H9 (cell line): ENCODE measurements around the gene PARM1. TPM values are rescaled to one million over a fixed set of nuclear protein-coding genes. Genes with fewer than 3 reads are reported as not detected.

ENCODE experiments used
- DNase-seq: peaks from one replicate; pipeline ENCODE4 v3.0.0-alpha.2; 2017
- H2AFZ ChIP-seq: one replicate; pipeline ENCODE4 v1.6.1; 2013; ENCODE audit warnings: mild to moderate bottlenecking, low read length, control low read depth, moderate library complexity
- H2AK5ac ChIP-seq: 2 replicates; pipeline ENCODE4 v1.6.1; 2013; ENCODE audit warnings: low read length, control low read depth, mixed read lengths; ENCODE audit not compliant: insufficient read length
- H2BK120ac ChIP-seq: one replicate; pipeline ENCODE4 v1.6.1; 2013; ENCODE audit warnings: low read depth, mild to moderate bottlenecking, low read length, control low read depth, inconsistent platforms; ENCODE audit not compliant: poor library complexity, severe bottlenecking
- H2BK12ac ChIP-seq: 2 replicates; pipeline ENCODE4 v1.6.1; 2013; ENCODE audit warnings: low read length, control low read depth, mixed read lengths, low read depth; ENCODE audit not compliant: insufficient read length
- H2BK15ac ChIP-seq: 2 replicates; pipeline ENCODE4 v1.6.1; 2013; ENCODE audit warnings: low read depth, low read length, control low read depth
- H2BK20ac ChIP-seq: one replicate; pipeline ENCODE4 v1.6.1; 2013; ENCODE audit warnings: low read depth, mild to moderate bottlenecking, low read length, control low read depth, inconsistent platforms; ENCODE audit not compliant: poor library complexity, severe bottlenecking
- H2BK5ac ChIP-seq: 2 replicates; pipeline ENCODE4 v1.6.1; 2013; ENCODE audit warnings: low read length, control low read depth, mixed read lengths; ENCODE audit not compliant: insufficient read length
- H3K14ac ChIP-seq: 2 replicates; pipeline ENCODE4 v1.6.1; 2013; ENCODE audit warnings: low read length, control low read depth; ENCODE audit not compliant: insufficient read depth
- H3K18ac ChIP-seq: 2 replicates; pipeline ENCODE4 v1.6.1; 2013; ENCODE audit warnings: low read depth, mild to moderate bottlenecking, mixed read lengths, low read length, control low read depth; ENCODE audit not compliant: insufficient read length
- H3K23ac ChIP-seq: 2 replicates; pipeline ENCODE4 v1.6.1; 2013; ENCODE audit warnings: low read length, control low read depth, mixed read lengths, low read depth; ENCODE audit not compliant: insufficient read length
- H3K23me2 ChIP-seq: 2 replicates; pipeline ENCODE4 v1.6.1; 2013; ENCODE audit warnings: low read depth, mild to moderate bottlenecking, mixed read lengths, low read length, control low read depth; ENCODE audit not compliant: insufficient read length, poor library complexity, severe bottlenecking
- H3K27ac ChIP-seq: 2 replicates; pipeline ENCODE4 v1.5.1; 2013; ENCODE audit warnings: low read length, control low read depth, mixed read lengths, low read depth; ENCODE audit not compliant: insufficient read length
- H3K27me3 ChIP-seq: 2 replicates; pipeline ENCODE4 v1.6.1; 2013; ENCODE audit warnings: low read length, control low read depth, inconsistent platforms; ENCODE audit not compliant: insufficient read depth
- H3K4ac ChIP-seq: 2 replicates; pipeline ENCODE4 v1.6.1; 2013; ENCODE audit warnings: low read depth, mild to moderate bottlenecking, control low read depth, inconsistent platforms, low read length, moderate library complexity
- H3K4me1 ChIP-seq: 2 replicates; pipeline ENCODE4 v1.6.1; 2013; ENCODE audit warnings: low read length, control low read depth, inconsistent platforms; ENCODE audit not compliant: insufficient read depth
- H3K4me2 ChIP-seq: 2 replicates; pipeline ENCODE4 v1.6.1; 2013; ENCODE audit warnings: low read length, control low read depth, mixed read lengths; ENCODE audit not compliant: insufficient read length, insufficient read depth
- H3K56ac ChIP-seq: 2 replicates; pipeline ENCODE4 v1.6.1; 2013; ENCODE audit warnings: low read depth, mild to moderate bottlenecking, mixed read lengths, low read length, control low read depth; ENCODE audit not compliant: insufficient read length
- H3K79me1 ChIP-seq: 2 replicates; pipeline ENCODE4 v1.6.1; 2013; ENCODE audit warnings: low read depth, mild to moderate bottlenecking, moderate library complexity, low read length, control low read depth, inconsistent platforms; ENCODE audit not compliant: insufficient read depth, poor library complexity, severe bottlenecking
- H3K79me2 ChIP-seq: 2 replicates; pipeline ENCODE4 v1.6.1; 2013; ENCODE audit warnings: low read length, control low read depth, inconsistent platforms; ENCODE audit not compliant: insufficient read depth
- H3K9ac ChIP-seq: 2 replicates; pipeline ENCODE4 v1.6.1; 2013; ENCODE audit warnings: low read length, control low read depth, mixed read lengths; ENCODE audit not compliant: insufficient read length; ENCODE audit errors: extremely low read depth
- H3K9me3 ChIP-seq: one replicate; pipeline ENCODE4 v1.6.1; 2013; ENCODE audit warnings: low read depth, low read length, inconsistent platforms; ENCODE audit not compliant: control insufficient read depth
- H3T11ph ChIP-seq: one replicate; pipeline ENCODE4 v1.6.1; 2013; ENCODE audit warnings: mild to moderate bottlenecking, low read length, control low read depth, inconsistent platforms
- H4K20me1 ChIP-seq: one replicate; pipeline ENCODE4 v1.6.1; 2013; ENCODE audit not compliant: control insufficient read depth, insufficient read length, insufficient read depth
- H4K5ac ChIP-seq: 2 replicates; pipeline ENCODE4 v1.6.1; 2013; ENCODE audit warnings: low read depth, mild to moderate bottlenecking, mixed read lengths, low read length, control low read depth; ENCODE audit not compliant: insufficient read length
- H4K8ac ChIP-seq: replicated peaks from 2 replicates; pipeline ENCODE4 v1.6.1; 2013; ENCODE audit warnings: low read length, control low read depth, mixed read lengths, low read depth; ENCODE audit not compliant: insufficient read length
- H4K91ac ChIP-seq: 2 replicates; pipeline ENCODE4 v1.6.1; 2013; ENCODE audit warnings: low read depth, mild to moderate bottlenecking, moderate library complexity, mixed read lengths, low read length, control low read depth; ENCODE audit not compliant: insufficient read length
- H3K27ac Mint-ChIP-seq, 3 experiments: 2 replicates in 2 of 3; 3 replicates in 1 of 3; pipeline ENCODE4 v1.8.0; 2020 to 2021; ENCODE audit warnings: mixed read lengths in 3 of 3, mild to moderate bottlenecking in 1 of 3, moderate library complexity in 1 of 3
- H3K27me3 Mint-ChIP-seq: 2 replicates; pipeline ENCODE4 v1.8.0; 2021; ENCODE audit warnings: low read depth, mild to moderate bottlenecking, moderate library complexity, mixed read lengths
- H3K36me3 Mint-ChIP-seq, 3 experiments: 2 replicates in 2 of 3; 3 replicates in 1 of 3; pipeline ENCODE4 v1.8.0; 2020 to 2021; ENCODE audit warnings: low read depth in 3 of 3, mixed read lengths in 3 of 3; ENCODE audit not compliant: insufficient read depth in 1 of 3
- H3K4me1 Mint-ChIP-seq, 2 experiments: 2 replicates each; pipeline ENCODE4 v1.8.0; 2020; ENCODE audit warnings: mixed read lengths in 2 of 2
- H3K4me3 Mint-ChIP-seq, 2 experiments: 2 replicates in 1 of 2; 3 replicates in 1 of 2; pipeline ENCODE4 v1.8.0; 2020 to 2021; ENCODE audit warnings: mild to moderate bottlenecking in 2 of 2, mixed read lengths in 2 of 2, moderate library complexity in 1 of 2
- H3K9me3 Mint-ChIP-seq, 2 experiments: 2 replicates in 1 of 2; 3 replicates in 1 of 2; pipeline ENCODE4 v1.8.0; 2020; ENCODE audit warnings: mild to moderate bottlenecking in 2 of 2, mixed read lengths in 2 of 2, moderate library complexity in 1 of 2
- CTCF ChIP-seq: fragments of 200-600 bp; sonication (generic); conservative IDR thresholded peaks from 3 replicates; pipeline ENCODE4 v1.8.0; 2021; ENCODE audit warnings: antibody characterized with exemption, mild to moderate bottlenecking
- WGBS: extraction: QIAGEN DNeasy Blood & Tissue Kit; methylation state at CpG from one replicate; pipeline ENCODE4 v1.1.7; 2013; ENCODE audit warnings: missing lambda C conversion rate, low lambda C conversion rate, mixed read lengths; ENCODE audit not compliant: insufficient read length; ENCODE audit errors: extremely low coverage; 5-methylcytosine and 5-hydroxymethylcytosine counted together
- total RNA-seq: library from RNA; stranded (reverse); gene quantifications from 2 replicates; pipeline ENCODE4 v1.2.1, GENCODE V29; 2021

The PARM1 gene
- total RNA-seq, 1 experiment from 2014 or later, result 2.0 TPM

DNA sequence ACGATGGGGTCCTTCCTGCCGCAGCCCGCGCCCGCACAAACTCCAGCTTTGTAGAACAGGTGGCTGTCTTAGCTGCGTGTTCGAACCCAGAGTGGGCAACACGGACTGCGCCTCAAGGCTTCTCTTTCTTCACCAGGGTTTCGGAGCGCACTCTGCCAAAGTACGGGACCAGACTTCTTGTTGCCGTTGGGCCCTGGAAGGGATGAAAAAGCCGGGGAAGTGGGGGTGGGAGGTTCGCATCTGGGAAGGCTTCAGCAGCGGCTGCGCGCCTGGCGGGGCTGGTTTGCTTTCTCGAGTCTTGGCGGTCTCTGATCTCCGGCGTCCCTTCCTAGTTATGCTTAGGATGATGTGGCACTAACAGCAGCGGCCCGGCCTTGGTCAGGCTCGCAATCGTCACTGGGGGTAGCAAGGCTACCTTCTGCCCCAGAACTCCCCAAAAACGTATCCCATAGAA is 673 bp downstream of the PARM1 start:
- Histone ChIP-seq H3K9ac (no peak overlapping the region), H2BK120ac (no peak overlapping the region), H3K27me3 (peaks cover 18% of the 10 kb centered on the region; the same call in 1 of the 2 replicates), H3K23me2 (peaks cover 14% of the 10 kb centered on the region), H2BK12ac (no peak overlapping the region), H3K9me3 (no peaks in the 10 kb centered on the region), H3K18ac (no peak overlapping the region), H3T11ph (no peak overlapping the region), H3K56ac (no peak overlapping the region), H4K5ac (no peak overlapping the region), H3K79me2 (no peaks in the 10 kb centered on the region), H3K27ac (no peak overlapping the region), H4K91ac (no peak overlapping the region), H3K79me1 (no peaks in the 10 kb centered on the region), H2AFZ (no peak overlapping the region), H4K8ac (no peak overlapping the region), H3K4me1 (peaks cover 2% of the 10 kb centered on the region; the same call in 1 of the 2 replicates), H3K23ac (no peak overlapping the region), H3K14ac (no peak overlapping the region), H2BK20ac (no peak overlapping the region), H2BK15ac (no peak overlapping the region), H2AK5ac (no peak overlapping the region), H3K4me2 (peak overlapping the region; percentile 97), H3K4ac (no peak overlapping the region), H2BK5ac (no peak overlapping the region), H4K20me1 (no peaks in the 10 kb centered on the region)
- peaks cover 0 to 2% (median 0%) of the 10 kb centered on the region in 3 experiments; a peak in 1 of 7 replicates for H3K36me3 Mint-ChIP-seq
- WGBS, result no CpG with 5 or more reads among the region's 28 CpGs
- no peak overlapping the region for H3K27ac Mint-ChIP-seq
- peaks cover 43% of the 10 kb centered on the region for H3K27me3 Mint-ChIP-seq
- peak; percentile 43 for DNase-seq
- H3K4me1 Mint-ChIP-seq, result peaks cover 18 to 25% of the 10 kb centered on the region in 2 experiments
- TF ChIP-seq CTCF, result no peak
- H3K9me3 Mint-ChIP-seq, result peaks cover 0 to 2% of the 10 kb centered on the region in 2 experiments; a peak in 2 of 5 replicates
- H3K4me3 Mint-ChIP-seq, result peak overlapping the region; percentile 76 to 91
